ENCODE results near the gene GALNT18.

The GALNT18 gene

DNA sequence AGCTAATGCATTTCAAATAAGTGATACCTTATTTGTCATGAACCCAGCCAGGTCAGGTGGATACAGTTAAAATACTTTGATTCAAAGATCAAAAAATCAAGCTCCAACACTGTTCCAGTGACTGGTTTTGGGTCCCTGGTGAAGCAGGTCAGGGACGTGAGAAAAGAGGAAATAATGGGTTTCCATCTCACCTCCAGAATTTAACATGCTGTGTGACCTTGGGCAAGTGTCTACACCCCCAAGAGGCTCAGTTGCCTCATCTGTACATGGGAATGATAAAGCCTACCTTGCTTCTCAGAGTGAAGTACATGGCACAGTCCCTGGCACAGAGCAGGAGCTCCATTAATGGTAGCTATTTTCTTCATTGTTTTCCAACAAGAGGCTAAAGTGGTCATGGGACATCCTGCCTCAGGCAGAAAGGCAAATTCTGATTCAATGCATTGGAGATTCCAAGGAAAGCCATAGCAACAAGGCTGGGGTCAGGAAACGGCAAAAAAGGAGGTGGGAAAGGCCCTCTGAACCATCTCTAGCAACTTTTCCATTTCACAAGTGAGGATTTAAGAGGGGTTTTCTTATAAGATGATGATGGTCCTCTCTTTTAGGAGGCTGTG is 377.2 kb downstream of the GALNT18 start:
- TF ChIP-seq, protein P1, sequence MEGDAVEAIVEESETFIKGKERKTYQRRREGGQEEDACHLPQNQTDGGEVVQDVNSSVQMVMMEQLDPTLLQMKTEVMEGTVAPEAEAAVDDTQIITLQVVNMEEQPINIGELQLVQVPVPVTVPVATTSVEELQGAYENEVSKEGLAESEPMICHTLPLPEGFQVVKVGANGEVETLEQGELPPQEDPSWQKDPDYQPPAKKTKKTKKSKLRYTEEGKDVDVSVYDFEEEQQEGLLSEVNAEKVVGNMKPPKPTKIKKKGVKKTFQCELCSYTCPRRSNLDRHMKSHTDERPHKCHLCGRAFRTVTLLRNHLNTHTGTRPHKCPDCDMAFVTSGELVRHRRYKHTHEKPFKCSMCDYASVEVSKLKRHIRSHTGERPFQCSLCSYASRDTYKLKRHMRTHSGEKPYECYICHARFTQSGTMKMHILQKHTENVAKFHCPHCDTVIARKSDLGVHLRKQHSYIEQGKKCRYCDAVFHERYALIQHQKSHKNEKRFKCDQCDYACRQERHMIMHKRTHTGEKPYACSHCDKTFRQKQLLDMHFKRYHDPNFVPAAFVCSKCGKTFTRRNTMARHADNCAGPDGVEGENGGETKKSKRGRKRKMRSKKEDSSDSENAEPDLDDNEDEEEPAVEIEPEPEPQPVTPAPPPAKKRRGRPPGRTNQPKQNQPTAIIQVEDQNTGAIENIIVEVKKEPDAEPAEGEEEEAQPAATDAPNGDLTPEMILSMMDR (IDR thresholded peaks at IDR 0.05; ENCODE audit: low read depth, low read length): no peak
- Histone ChIP-seq H3K36me3 (no peaks in the 10 kb centered on the region), H3K4me3 (ENCODE audit: low read depth, low read length) (no peak overlapping the region), H3K27me3 (no peaks in the 10 kb centered on the region), H3K4me1 (no peaks in the 10 kb centered on the region), H3K9me3 (no peaks in the 10 kb centered on the region)
- DNase-seq: no peak

DNA sequence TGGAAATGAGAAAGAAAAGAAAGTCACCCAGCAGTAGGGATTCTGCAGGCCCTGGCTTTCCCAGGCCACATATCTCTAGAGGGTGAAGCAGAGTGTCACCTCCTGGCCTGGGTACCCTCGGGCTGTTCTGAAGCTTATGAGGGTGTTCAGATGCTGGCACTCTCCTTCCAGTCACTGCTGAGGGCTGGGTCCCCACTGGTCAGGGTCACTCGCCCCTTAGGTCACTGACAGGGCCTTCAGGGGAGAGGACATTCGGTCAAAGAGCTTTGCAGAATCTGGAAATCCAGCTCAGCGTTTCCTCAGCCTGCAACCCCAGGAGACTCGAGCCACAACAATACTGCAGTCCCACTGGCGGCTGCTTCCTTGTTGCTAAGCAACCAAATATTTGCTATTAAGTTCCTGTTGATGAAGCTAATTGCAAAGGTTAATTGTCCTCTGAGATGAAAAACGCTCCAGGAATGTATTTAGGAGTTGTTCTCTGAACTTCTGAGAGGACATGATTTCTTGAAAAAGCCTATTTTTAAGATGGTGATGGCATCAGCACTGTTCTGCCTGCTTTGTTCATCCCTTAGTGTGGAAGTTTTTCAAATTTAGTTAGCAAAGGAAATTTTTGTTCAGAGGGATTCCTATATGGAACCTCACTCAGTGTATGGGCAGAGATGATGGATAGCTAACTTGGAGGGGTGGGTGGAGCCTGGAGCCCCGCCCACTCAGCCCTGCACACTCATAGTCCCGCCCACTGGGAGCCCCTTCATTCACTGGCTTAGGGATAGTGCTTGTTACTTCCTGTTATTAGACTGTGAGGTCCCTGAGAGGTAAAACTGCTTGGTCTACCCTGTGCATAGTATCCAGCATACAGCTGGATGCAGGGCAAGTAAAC is 378.0 kb downstream of the GALNT18 start:
- H3K9me3 ChIP-seq: no peaks in the 10 kb centered on the region
- DNase-seq: peak; percentile 15
- no peaks in the 10 kb centered on the region for H3K27me3 ChIP-seq

DNA sequence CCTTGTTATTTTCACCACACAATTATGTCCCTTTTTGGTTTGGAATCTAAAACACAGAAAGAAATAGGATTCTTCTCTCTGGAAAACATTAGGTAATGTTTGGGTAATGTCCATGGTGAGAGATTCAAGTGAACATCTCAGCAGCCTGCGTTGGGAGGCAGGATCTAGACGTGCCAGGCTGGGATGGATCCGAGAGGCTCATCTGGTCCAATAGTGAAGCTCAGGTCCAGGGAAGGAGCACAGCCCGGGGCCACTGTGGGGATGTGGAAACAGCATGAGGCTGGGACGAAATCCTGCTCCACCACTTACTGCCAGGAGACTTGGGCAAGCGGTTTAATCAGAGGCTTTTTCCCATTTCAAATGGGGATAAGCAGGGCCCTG is 378.6 kb downstream of the GALNT18 start:
- Histone ChIP-seq H3K9me3 (no peaks in the 10 kb centered on the region), H3K27me3 (no peaks in the 10 kb centered on the region), H3K4me3 (ENCODE audit: low read depth, low read length) (no peak overlapping the region), H3K36me3 (no peaks in the 10 kb centered on the region), H3K4me1 (no peaks in the 10 kb centered on the region)
- DNase-seq: no peak
- TF ChIP-seq, protein P1 (IDR thresholded peaks at IDR 0.05; ENCODE audit: low read depth, low read length): no peak

More for the DNA sequence above, 378.0 kb downstream of the GALNT18 start:
- TF ChIP-seq, protein P1 (IDR thresholded peaks at IDR 0.05; ENCODE audit: low read depth, low read length): no peak
- Histone ChIP-seq H3K4me1 (no peaks in the 10 kb centered on the region), H3K4me3 (ENCODE audit: low read depth, low read length) (no peak overlapping the region), H3K36me3 (no peaks in the 10 kb centered on the region)

DNA sequence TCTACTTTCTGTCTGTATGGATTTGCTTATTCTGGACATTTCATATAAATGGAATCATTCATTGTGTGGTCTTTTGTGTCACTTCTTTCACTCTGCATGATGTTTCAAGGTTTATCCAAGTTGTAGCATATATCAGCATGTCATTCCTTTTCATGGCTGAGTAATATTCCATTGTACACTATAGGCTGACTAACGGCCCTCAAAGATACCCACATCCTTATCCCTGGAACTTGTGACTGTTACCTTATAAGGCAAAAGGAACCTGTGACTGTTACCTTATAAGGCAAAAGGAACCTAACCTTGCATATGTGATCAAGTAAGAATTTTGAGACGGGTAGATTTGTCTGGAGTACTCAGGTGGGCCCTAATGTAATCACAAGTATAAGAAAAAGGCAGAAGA is 380.5 kb downstream of the GALNT18 start:
- TF ChIP-seq, protein P1 (IDR thresholded peaks at IDR 0.05; ENCODE audit: low read depth, low read length): no peak
- no peaks in the 10 kb centered on the region for H3K36me3 ChIP-seq
- no peaks in the 10 kb centered on the region for H3K9me3 ChIP-seq
- no peak for DNase-seq
- no peaks in the 10 kb centered on the region for H3K27me3 ChIP-seq
- H3K4me3 ChIP-seq (ENCODE audit: low read depth, low read length): no peak overlapping the region
- no peaks in the 10 kb centered on the region for H3K4me1 ChIP-seq

DNA sequence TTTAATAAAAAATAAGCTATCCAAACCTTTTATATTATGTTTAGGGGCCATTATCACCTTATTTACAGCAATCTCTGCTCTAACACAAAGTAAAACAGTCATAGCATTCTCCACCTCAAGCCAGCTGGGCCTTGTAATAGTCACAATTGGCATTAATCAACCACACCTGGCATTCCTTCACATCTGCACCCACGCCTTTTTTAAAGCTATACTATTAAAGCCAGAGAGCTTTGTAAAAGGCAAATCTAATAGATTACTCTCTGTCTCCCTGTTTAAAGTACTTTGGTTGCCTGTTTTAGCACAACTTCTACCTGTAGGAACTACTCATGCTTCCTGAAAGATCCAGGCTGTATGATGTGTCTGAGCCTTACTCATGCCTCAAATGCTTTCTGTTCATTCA is 381.8 kb downstream of the GALNT18 start:
- Histone ChIP-seq H3K9me3 (no peaks in the 10 kb centered on the region), H3K36me3 (no peaks in the 10 kb centered on the region), H3K27me3 (no peaks in the 10 kb centered on the region), H3K4me1 (no peaks in the 10 kb centered on the region), H3K4me3 (ENCODE audit: low read depth, low read length) (no peak overlapping the region)
- no peak for DNase-seq
- TF ChIP-seq, protein P1 (IDR thresholded peaks at IDR 0.05; ENCODE audit: low read depth, low read length): no peak
